ENCODE data around the gene RXRB. TPM values are rescaled to one million over a fixed set of nuclear protein-coding genes. Genes with fewer than 3 reads are reported as not detected.

RXRB gene
- total RNA-seq, 1 experiment from 2014 or later: 49.9 TPM

- Histone ChIP-seq H3K79me2 (ENCODE audit: insufficient read depth, low read length) (no peaks in the 10 kb centered on the region), H3K9ac (ENCODE audit: low read length) (no peak overlapping the region), H3K9me3 (ENCODE audit: control insufficient read depth in 1 of 2, insufficient read depth in 1 of 2, low read depth in 1 of 2, low read length in 2 of 2) (no peaks in the 10 kb centered on the region), H2AFZ (ENCODE audit: low read depth, low read length, poor library complexity, severe bottlenecking) (peak overlapping the region; percentile 65), H3K4me1 (ENCODE audit: control insufficient read depth in 1 of 2, insufficient read depth in 2 of 2, low read length in 2 of 2) (0 out of 4 replicates have a peak, but pooled peaks cover 0 to 6% of the 10 kb centered on the region in 2 experiments), H3K27me3 (ENCODE audit: insufficient read depth, low read length) (no peaks in the 10 kb centered on the region), H3K36me3 (ENCODE audit: control insufficient read depth in 1 of 2, insufficient read depth in 2 of 2, low read length in 2 of 2) (no peaks in the 10 kb centered on the region), H3K9me2 (ENCODE audit: insufficient read depth) (no peaks in the 10 kb centered on the region), H3K27ac (ENCODE audit: low read depth, low read length) (no peak overlapping the region), H3K4me3 (replicated peaks in 1 of 2; ENCODE audit: low read depth in 1 of 2, low read length in 2 of 2) (no peak overlapping the region), H4K20me1 (ENCODE audit: insufficient read depth) (no peaks in the 10 kb centered on the region), H3K4me2 (ENCODE audit: low read length) (peak overlapping the region; percentile 8; the same call in 1 of the 2 replicates)
- ChIA-PET RAD21 (ENCODE audit: low non-redundant PET in 1 of 2, low total read pairs in 2 of 2, uncharacterized antibody in 2 of 2, unreplicated experiment in 2 of 2) (no interaction called here), POLR2A (no interaction called here), CTCF (interaction anchor here (0.5 to 5.2 kb wide), 13 partner anchors 9 to 1318 kb away, joined by 3 to 31 read pairs (median 3); partner anchors contain the start of gene HLA-DMA)
- peak; percentile 54 for DNase-seq (ENCODE audit: low read depth, low spot score)
- intact Hi-C loops (cut with micrococcal nuclease): loop anchor here (1.0 kb wide), 2 partner anchors 25 to 133 kb away; no protein-coding TSS in a partner anchor
- peak; percentile 75 for ATAC-seq
- TF ChIP-seq POLR2AphosphoS5 (IDR thresholded peaks at IDR 0.05; ENCODE audit: low read depth, low read length) (no peak), ZBTB33 (IDR thresholded peaks at IDR 0.05; ENCODE audit: extremely low read depth, insufficient replicate concordance, low read length) (no peak), ZFX (IDR thresholded peaks at IDR 0.05) (no peak), CTCF (IDR thresholded peaks at IDR 0.05 in 2 of 3, conservative IDR thresholded peaks at IDR 0.05 in 1 of 3; ENCODE audit: borderline replicate concordance in 1 of 3, insufficient read depth in 1 of 3, low read depth in 2 of 3, low read length in 2 of 3) (peak; percentile 78 to 85 (median 79)), CEBPB (IDR thresholded peaks at IDR 0.05; ENCODE audit: low read depth) (no peak), SRF (IDR thresholded peaks at IDR 0.05; ENCODE audit: low read depth) (no peak), YY1 (IDR thresholded peaks at IDR 0.05; ENCODE audit: extremely low read depth, insufficient replicate concordance, low read depth, low read length) (peak; percentile 36), RAD21 (IDR thresholded peaks at IDR 0.05; ENCODE audit: low read depth) (peak; percentile 71), EZH2 (IDR thresholded peaks at IDR 0.05) (no peak), REST (IDR thresholded peaks at IDR 0.05; ENCODE audit: low read depth) (no peak), ZNF274 (IDR thresholded peaks at IDR 0.05; ENCODE audit: low read depth, low read length) (no peak), ELF1 (IDR thresholded peaks at IDR 0.05; ENCODE audit: borderline replicate concordance, low read depth) (no peak), EGR1 (IDR thresholded peaks at IDR 0.05; ENCODE audit: low read depth) (no peak), SP1 (IDR thresholded peaks at IDR 0.05; ENCODE audit: low read depth) (no peak)
- no TSS peak for BruUV-seq (replicated peaks)
These were observed 52.4 kb downstream of the RXRB start for GRCh38 chr6:33147807-33148666.

Measured in HCT116 (cell line).